Calu3 (cell line): ENCODE results near the gene SMAD1. TPM values are rescaled to one million over a fixed set of nuclear protein-coding genes. Genes with fewer than 3 reads are reported as not detected.

Experiments used
- BruUV-seq: library from RNA; stranded (reverse); fragments of 400-500 nt; replicated peaks from 2 replicates; lab custom pipeline; 2021; lab: Mats Ljungman, UMichigan
- CTCF ChIA-PET: fragments of 300-600 bp; sonication (Branson Sonifier 250); formaldehyde crosslinking; loops from one replicate; lab custom pipeline; 2022; ENCODE audit warnings: antibody characterized with exemption; lab: Charles Lee
- DNase-seq: peaks from one replicate; pipeline ENCODE4 v3.0.0; 2022
- H3K27ac Mint-ChIP-seq: one replicate; pipeline ENCODE4 v1.8.0; 2022; ENCODE audit warnings: mixed read lengths; ENCODE audit not compliant: unreplicated experiment
- H3K27me3 Mint-ChIP-seq: one replicate; pipeline ENCODE4 v1.8.0; 2022; ENCODE audit warnings: mixed read lengths; ENCODE audit not compliant: unreplicated experiment
- H3K36me3 Mint-ChIP-seq: one replicate; pipeline ENCODE4 v1.8.0; 2022; ENCODE audit warnings: mild to moderate bottlenecking, moderate library complexity, mixed read lengths; ENCODE audit not compliant: insufficient read depth, unreplicated experiment
- H3K4me1 Mint-ChIP-seq: one replicate; pipeline ENCODE4 v1.8.0; 2022; ENCODE audit warnings: mild to moderate bottlenecking, low read depth, mixed read lengths; ENCODE audit not compliant: unreplicated experiment
- H3K4me3 Mint-ChIP-seq: one replicate; pipeline ENCODE4 v1.8.0; 2022; ENCODE audit warnings: mild to moderate bottlenecking, low read depth, moderate library complexity, mixed read lengths; ENCODE audit not compliant: unreplicated experiment
- H3K9me3 Mint-ChIP-seq: one replicate; pipeline ENCODE4 v1.8.0; 2022; ENCODE audit warnings: low read depth, mixed read lengths; ENCODE audit not compliant: unreplicated experiment
- CTCF ChIP-seq: fragments of 200-600 bp; IDR thresholded peaks from one replicate; pipeline ENCODE4 v1.8.0; 2022; ENCODE audit warnings: antibody characterized with exemption; ENCODE audit not compliant: unreplicated experiment
- intact Hi-C: fragments of 100-400 bp; cut with micrococcal nuclease; formaldehyde crosslinking; loops from one replicate; pipeline ENCODE4 v1.10.0; 2022; ENCODE audit not compliant: unreplicated experiment
- total RNA-seq: library from RNA; stranded (reverse); gene quantifications from 2 replicates; pipeline ENCODE4 v1.2.3, GENCODE V29; 2022

SMAD1 gene
- total RNA-seq, 1 experiment from 2014 or later = 15.3 TPM

- Mint-ChIP-seq H3K27me3 (no peaks in the 10 kb centered on the region), H3K9me3 (no peaks in the 10 kb centered on the region), H3K27ac (no peak overlapping the region), H3K4me3 (no peak overlapping the region), H3K4me1 (peaks cover under 1% of the 10 kb centered on the region), H3K36me3 (peaks cover 5% of the 10 kb centered on the region)
- CTCF ChIA-PET = no interaction called here
- no peak for TF ChIP-seq CTCF
- intact Hi-C loops = no loop called here
- no peak for DNase-seq
- no TSS peak for BruUV-seq
These were observed 70.0 kb downstream of the SMAD1 start for GRCh38 chr4:145551660-145552059.

GRCh38 chr4:145552181-145552822, 70.6 kb downstream of the SMAD1 start:
- no peak overlapping the region for H3K27ac Mint-ChIP-seq
- TF ChIP-seq CTCF = no peak

GRCh38 chr4:145553375-145553774, 71.7 kb downstream of the SMAD1 start:
- no peaks in the 10 kb centered on the region for H3K27me3 Mint-ChIP-seq
- no peak overlapping the region for H3K27ac Mint-ChIP-seq
- H3K4me3 Mint-ChIP-seq = no peak overlapping the region
- BruUV-seq = no TSS peak
- intact Hi-C loops = no loop called here
- no peaks in the 10 kb centered on the region for H3K4me1 Mint-ChIP-seq
- CTCF ChIA-PET = no interaction called here
- TF ChIP-seq CTCF = no peak
- peaks cover 5% of the 10 kb centered on the region for H3K36me3 Mint-ChIP-seq
- no peak for DNase-seq
- H3K9me3 Mint-ChIP-seq = no peaks in the 10 kb centered on the region

More at GRCh38 chr4:145552181-145552822, 70.6 kb downstream of the SMAD1 start:
- CTCF ChIA-PET = no interaction called here
- intact Hi-C loops = no loop called here
- no peak overlapping the region for H3K4me3 Mint-ChIP-seq
- no peaks in the 10 kb centered on the region for H3K27me3 Mint-ChIP-seq
- DNase-seq = no peak
- H3K4me1 Mint-ChIP-seq = no peaks in the 10 kb centered on the region
- H3K9me3 Mint-ChIP-seq = no peaks in the 10 kb centered on the region
- peaks cover 5% of the 10 kb centered on the region for H3K36me3 Mint-ChIP-seq
- BruUV-seq = no TSS peak

GRCh38 chr4:145554691-145555090, 73.0 kb downstream of the SMAD1 start:
- H3K4me1 Mint-ChIP-seq = no peaks in the 10 kb centered on the region
- no peak overlapping the region for H3K27ac Mint-ChIP-seq
- intact Hi-C loops = loop anchor here (5.0 kb wide), 3 partner anchors 58 to 337 kb away; partner anchors contain the start of gene SMAD1
- no peak for TF ChIP-seq CTCF
- CTCF ChIA-PET = no interaction called here
- no peak overlapping the region for H3K4me3 Mint-ChIP-seq
- peaks cover 5% of the 10 kb centered on the region for H3K36me3 Mint-ChIP-seq
- no peaks in the 10 kb centered on the region for H3K27me3 Mint-ChIP-seq
- no peak for DNase-seq
- no peaks in the 10 kb centered on the region for H3K9me3 Mint-ChIP-seq
- BruUV-seq = no TSS peak
